Fibroblast of the conjunctiva (primary cell): ENCODE data around the gene IGF1R.
A peak's percentile ranks its signal among the peaks of the same experiment; 100 is the strongest.

Experiments used
- DNase-seq: peaks from one replicate; pipeline ENCODE4 v3.0.0-alpha.2; 2010; ENCODE audit warnings: low read depth

The IGF1R gene

DNA sequence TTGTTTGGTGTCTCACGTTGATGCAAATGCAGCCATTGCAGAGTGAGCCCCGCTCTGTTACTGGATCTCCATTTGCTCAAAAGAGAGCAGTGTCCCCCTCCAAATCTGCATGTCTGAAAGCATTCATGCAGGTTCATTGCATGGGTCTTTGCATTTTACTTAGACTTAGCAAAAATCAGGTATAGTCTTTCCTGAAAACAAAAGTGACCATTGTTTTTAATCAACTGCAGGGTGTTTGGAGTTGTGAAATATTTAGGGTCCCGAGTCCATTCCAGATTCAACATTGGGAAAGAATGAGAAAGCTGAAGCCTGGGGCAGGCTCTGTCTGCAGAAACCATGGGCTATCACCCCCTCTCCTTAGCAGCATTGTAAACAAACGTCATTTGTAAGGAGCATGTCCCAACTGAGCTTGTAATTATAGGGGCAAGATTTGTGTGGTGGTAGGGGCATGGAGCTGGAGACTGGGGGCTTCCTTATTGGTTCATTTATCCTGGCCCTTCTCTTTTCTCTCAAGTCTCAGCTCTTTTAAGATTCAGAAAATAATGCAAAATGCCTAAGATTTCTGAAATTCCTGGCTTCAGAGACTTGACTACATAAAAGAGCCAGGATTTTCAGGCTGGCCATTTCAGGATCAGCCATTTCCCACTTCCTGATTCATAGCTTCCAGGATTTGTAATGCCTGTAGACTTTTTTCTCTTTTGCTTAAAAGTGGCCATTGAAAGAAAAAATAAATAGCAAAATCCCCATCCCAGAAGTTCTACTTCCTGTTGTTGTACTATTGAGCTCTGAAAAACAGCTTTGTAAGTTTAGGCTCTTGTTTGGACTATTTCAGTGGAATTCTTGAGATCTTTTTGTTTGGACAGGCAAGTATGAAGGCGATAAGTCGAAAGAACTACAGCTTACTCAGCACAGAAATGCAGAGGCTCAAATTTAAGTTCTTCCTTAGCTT lies 23.0 kb downstream of the IGF1R start:
- no peak for DNase-seq

GRCh38 chr15:98673133-98673532 lies 24.8 kb downstream of the IGF1R start:
- no peak for DNase-seq

DNA sequence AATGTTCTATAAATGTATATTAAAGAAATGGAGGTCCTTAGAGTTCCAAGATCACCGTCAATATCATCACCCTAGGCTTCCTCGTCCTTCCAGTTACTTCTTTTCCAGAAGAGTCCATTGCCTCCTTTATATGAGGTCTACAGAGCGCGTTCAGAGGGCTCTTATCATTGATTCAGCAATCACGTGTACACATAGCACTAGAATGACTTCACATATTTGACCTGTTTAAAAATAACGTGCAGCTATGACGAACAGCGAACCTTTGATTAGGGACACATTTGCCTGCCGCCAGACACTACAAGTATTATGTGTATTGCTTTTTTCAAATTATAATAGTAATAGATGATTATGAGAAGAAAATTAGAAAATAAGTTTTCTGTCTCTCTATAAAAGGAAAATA lies 26.0 kb downstream of the IGF1R start:
- no peak for DNase-seq

DNA sequence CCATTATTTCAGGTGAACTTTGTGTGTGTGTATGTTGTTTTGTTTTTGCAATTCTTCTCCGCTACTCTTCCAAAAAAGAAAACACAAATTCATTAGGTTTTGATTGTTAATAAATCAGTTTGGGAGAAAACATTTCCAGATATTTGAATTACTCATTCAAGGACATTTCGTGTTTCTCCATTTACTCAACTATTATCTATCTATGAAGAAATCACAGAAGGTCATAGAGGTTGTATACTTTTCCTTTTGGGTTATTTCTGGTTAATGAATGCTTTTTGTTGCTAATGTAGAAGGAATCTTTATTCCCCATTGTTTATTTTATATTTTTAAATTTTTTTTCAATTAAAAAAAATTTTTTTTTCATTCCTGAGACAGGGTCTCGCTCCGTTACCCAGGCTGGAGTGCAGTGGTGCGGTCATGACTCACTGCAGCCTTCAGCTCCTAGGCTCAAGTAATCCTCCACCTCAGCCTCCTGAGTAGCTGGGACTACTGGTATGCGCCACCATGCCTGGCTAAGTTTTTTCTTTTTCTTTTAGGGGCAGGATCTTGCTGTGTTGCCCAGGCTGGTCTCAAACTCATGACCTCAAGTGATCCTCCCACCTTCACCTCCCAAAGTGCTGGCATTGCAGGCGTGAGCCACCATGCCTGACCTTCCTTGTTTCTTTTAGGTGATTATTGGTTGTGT lies 28.4 kb downstream of the IGF1R start:
- no peak for DNase-seq

DNA sequence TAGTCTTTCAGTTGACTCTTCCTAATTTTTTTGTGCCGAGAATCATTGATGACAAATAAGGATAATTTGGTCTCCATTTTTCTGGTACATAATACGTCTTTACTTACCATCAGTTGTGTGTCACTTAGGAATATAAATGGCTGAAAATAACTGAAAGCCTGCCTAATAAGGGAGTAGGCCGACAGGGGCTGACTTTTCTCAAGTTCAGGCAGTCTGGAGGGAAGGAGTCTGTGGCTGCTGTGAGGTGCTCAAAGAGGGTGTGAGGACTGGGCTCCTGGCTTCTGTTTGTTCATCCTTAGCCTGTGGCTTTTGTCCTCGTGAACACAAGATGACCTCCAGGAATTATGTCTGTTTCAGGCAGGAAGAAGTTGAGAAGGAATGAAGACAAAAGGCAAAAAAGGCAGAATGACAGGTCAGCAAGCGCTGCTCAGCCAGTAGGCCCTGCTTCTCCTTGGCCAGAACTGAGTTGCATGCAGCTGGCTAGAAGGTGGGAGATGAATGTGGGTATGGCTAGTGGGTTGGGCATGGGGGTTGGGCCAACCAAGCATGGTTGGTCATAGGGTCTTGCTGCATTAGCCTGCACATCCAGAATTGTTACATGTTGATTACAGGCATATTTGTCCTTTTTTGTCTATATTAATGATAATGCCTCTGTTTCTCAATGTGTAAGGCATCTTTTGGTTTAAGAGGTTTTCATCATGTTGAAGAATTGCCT lies 29.2 kb downstream of the IGF1R start:
- no peak for DNase-seq

DNA sequence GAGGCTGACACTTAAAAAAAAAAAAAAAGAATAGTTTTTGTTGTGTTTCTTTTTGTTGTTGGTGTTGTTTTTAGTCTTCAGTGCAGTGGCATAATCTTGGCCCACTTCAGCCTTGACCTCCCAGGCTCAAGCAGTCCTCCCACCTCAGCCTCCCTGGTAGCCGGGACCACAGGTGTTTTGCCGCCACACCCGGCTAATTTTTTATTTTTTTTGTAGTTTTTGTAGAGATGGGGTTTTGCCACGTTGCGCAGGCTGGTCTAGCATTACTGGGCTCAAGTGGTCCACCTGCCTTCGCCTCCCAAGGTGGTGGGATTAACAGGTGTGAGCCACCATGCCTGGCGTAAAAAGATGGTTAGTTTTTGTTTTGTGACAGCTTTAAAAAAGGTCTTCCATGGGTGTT lies 30.1 kb downstream of the IGF1R start:
- no peak for DNase-seq

DNA sequence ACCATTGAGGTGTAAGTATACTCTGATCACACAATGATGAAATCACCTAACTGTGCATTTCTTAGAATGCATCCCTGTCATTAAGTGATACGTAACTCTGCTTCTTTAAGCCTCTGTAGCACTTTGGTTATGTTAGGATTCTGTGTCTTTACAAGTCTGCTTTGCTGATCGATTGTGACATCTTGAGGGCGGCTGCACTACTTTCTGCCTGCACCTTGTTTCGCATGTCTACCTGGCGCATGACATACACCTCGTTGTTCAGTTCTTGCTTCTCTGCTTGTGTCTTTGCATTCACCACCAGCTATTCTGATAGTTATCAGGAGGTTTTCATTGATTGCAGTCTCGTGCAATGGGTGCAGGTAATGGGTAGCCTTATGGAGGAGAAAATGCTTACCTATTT lies 32.7 kb downstream of the IGF1R start:
- no peak for DNase-seq

DNA sequence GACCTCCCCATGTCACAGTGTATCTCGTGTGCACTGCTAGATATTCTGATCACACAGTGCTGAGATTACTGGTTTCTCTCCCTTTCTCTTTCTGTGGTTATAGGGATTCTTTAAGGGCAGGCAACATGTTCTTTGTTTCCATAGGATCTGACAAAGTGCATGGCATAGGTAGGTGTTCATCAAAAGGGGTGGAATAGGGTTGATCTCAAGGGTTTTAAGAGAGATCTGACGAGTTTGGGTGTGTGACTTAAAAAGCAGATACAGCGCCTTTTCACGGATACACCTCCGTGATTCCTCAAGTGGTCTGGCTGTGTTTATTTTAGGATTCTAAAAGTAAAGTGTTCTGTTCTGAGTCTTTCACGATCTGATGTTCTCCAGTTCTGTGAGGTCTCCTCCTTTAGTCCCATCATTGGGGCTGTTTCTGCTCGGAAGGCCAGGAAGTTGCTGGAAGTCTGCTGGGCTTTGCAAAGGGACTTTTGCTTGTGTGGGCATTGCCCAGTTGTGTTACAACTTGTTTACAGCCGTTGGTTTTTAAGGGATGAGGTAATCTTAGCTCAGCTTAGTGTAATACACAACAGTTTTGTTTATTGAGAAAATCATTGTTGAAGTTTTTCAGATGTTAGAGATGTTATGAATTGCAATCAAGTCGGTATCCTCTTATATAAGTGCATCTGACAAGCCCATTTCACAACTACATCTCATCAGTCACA lies 34.8 kb downstream of the IGF1R start:
- no peak for DNase-seq

GRCh38 chr15:98683831-98684230 lies 35.5 kb downstream of the IGF1R start:
- no peak for DNase-seq

- DNase-seq: peak; percentile 38
Observed at GRCh38 chr15:98684436-98684835, 36.1 kb downstream of the IGF1R start.

- no peak for DNase-seq
Observed at GRCh38 chr15:98684995-98685525, 36.7 kb downstream of the IGF1R start.

GRCh38 chr15:98686983-98687382 lies 38.6 kb downstream of the IGF1R start:
- no peak for DNase-seq

GRCh38 chr15:98689431-98689861 lies 41.1 kb downstream of the IGF1R start:
- peak; percentile 20 for DNase-seq

- DNase-seq: no peak
Observed at GRCh38 chr15:98690272-98690950, 42.1 kb downstream of the IGF1R start.

GRCh38 chr15:98692213-98692612 lies 43.9 kb downstream of the IGF1R start:
- no peak for DNase-seq

DNA sequence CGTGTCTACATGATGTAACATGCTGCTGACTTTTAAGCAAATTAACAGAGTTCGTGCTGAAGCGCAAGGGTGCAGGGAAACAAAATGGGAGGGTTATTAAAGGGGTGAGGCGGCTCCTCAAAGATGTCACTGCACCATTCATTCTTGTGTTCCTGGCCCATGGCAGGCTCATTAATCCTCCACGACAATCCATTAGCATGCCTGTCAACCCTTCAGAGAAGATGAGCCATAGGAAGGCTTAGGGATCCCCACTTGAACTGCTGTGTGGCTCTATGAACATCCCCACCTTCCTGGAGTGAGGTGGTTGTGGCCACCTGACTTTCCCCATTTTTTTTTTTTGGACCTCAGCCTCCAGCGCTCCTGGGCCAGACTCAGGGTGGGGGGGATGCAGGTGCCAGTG lies 45.8 kb downstream of the IGF1R start:
- no peak for DNase-seq

DNA sequence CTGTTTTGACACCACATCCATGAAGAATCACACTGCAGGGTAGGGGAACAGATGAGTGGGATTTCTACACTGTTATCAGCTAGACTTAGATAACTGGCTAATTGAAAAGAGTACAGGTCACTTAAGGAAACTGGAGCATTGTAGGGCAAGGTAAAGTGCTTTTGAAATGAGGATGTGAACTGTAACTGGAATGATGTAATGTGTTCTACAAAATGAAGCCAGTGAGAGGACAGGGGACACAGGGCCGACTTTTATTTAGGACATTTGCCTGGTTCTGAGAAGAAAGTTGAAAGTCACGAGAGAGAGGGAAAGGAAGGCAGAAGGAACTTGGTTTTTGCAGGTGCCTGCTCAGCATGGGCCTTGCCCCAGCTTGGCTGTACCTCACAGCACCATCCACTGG lies 50.5 kb downstream of the IGF1R start:
- DNase-seq: no peak

DNA sequence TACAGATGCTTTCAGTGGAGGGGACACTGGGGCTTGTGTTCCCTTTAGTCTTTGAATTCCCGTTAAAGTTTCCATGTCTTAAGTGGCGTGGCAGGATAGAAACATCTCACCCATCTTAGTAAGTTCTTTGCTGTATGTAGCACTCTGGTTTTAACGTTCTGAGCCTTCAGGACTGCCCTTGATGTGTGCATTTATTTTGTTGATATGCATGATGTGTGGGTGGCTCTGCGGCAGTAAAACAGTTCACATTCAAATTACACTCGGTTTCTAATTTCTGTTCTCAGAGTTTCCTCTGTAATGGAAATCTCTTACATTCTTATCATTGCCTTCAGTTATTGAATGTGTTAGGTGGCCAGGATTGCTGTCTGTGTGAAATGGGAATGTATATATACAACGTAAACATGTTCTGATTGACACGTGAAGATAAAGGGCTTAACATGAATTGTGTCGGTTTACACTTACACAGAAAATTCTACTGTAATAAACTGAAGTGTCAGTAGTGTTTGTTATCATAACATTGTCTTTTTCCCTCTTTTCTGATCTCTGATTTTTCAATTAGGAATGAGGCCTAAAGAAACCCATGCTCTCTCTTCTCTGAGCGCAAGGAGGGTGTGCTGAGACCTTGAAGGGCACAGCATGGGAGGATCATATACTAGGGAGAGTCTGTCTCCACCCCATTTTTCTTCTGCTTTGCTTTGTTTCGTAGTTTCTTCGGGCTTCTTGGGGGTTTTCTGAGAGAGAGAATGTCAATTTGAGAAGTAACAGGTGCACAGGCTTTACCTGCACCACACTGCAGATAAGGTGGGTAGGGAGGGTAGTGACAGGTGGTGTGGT lies 51.5 kb downstream of the IGF1R start:
- DNase-seq: no peak

DNA sequence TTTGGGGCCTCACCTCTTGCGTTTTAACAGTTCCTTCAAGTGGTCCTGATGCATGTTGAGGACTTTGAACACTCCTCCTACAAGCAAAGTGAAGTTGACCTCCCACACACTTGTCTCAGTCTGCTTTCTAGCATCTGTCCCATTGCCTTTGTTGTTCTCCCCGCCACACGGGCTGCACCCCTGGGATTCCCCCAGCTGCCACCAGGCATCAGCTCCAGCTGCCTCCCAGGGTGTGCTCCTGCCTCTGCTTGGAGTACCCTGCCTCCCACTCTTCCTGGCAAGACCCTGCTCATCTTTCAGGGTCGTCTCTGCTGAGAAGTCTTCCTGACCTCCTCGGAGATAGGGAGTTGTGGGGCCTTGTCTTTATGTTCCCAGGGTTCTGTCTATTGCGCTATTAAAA lies 52.2 kb downstream of the IGF1R start:
- no peak for DNase-seq

DNA sequence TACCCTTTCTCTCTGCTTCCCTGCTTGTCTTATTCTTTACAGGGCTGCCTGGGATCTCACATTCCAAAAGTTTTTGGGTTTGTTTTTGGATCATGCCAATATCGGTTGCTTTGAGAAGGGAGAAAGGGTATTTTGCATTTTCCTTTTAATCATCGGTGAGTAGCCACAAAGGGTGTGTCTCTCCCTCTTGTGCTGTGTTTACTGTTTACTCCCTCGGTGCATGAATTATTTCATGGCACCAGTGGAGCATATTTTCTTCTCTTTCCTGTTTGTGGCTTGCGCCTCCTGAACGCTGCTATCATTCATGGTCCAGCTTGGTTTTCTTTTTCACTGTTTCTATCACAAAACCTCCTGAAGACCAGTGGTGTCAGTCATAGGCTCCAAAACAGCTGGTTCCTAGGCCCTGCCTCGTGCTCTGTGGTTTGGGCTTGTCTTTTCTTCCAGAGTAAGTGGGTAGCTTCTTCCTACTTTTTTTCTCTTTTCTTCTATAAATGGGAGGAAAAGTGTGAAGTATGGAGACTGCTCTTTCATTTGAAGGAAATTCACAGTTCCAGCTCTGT lies 54.9 kb downstream of the IGF1R start:
- DNase-seq: no peak
